T-helper 2 cell treated with Interferon-gamma antibody and Interleukin-4, amounts not matched to agents 5 μg/mL and 100 μg/mL, for 36 hours (primary cell): ENCODE results near the gene SLC8A3.

ENCODE experiments used
- DNase-seq: peaks from one replicate; pipeline ENCODE4 v3.0.0; 2021; ENCODE audit warnings: low spot score
- H3K27ac Mint-ChIP-seq: one replicate; pipeline ENCODE4 v1.8.0; 2021; ENCODE audit warnings: mild to moderate bottlenecking, mixed read lengths
- H3K27me3 Mint-ChIP-seq: one replicate; pipeline ENCODE4 v1.8.0; 2021; ENCODE audit warnings: low read depth, mixed read lengths
- H3K36me3 Mint-ChIP-seq: one replicate; pipeline ENCODE4 v1.8.0; 2021; ENCODE audit warnings: low read depth, mixed read lengths
- H3K4me1 Mint-ChIP-seq: one replicate; pipeline ENCODE4 v1.8.0; 2021; ENCODE audit warnings: low read depth, mixed read lengths
- H3K4me3 Mint-ChIP-seq: one replicate; pipeline ENCODE4 v1.8.0; 2022; ENCODE audit warnings: mild to moderate bottlenecking, moderate library complexity, mixed read lengths
- H3K9me3 Mint-ChIP-seq: one replicate; pipeline ENCODE4 v1.8.0; 2021; ENCODE audit warnings: mixed read lengths

The SLC8A3 gene

GRCh38 chr14:70152704-70153103 is 36.0 kb downstream of the SLC8A3 start:
- no peak for DNase-seq
- Mint-ChIP-seq H3K27me3 (peaks cover 4% of the 10 kb centered on the region), H3K4me3 (no peak overlapping the region), H3K9me3 (no peaks in the 10 kb centered on the region), H3K36me3 (no peaks in the 10 kb centered on the region), H3K4me1 (no peaks in the 10 kb centered on the region), H3K27ac (no peak overlapping the region)

DNA sequence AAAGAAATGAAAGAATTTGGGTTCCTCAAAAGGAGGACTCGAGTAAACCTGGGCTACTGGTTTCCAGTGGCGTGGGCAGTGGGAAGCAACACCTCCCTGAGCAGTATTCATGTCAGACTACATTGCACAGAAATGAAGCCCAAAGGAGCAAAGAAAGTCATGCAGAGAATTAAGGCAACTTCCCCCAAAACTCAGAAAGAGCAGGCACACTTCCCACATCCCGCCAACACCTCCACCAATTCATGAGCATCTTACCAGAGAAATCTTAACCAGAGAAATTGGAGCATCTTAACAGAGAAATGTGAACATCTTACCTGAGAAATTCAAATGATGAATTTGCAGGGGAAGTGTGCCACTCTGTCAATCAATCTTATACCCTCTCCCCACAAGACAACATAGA is 36.7 kb downstream of the SLC8A3 start:
- H3K36me3 Mint-ChIP-seq, result no peaks in the 10 kb centered on the region
- H3K27me3 Mint-ChIP-seq, result peaks cover 4% of the 10 kb centered on the region
- H3K27ac Mint-ChIP-seq, result no peak overlapping the region
- no peaks in the 10 kb centered on the region for H3K9me3 Mint-ChIP-seq
- no peak for DNase-seq
- no peak overlapping the region for H3K4me3 Mint-ChIP-seq
- no peaks in the 10 kb centered on the region for H3K4me1 Mint-ChIP-seq

DNA sequence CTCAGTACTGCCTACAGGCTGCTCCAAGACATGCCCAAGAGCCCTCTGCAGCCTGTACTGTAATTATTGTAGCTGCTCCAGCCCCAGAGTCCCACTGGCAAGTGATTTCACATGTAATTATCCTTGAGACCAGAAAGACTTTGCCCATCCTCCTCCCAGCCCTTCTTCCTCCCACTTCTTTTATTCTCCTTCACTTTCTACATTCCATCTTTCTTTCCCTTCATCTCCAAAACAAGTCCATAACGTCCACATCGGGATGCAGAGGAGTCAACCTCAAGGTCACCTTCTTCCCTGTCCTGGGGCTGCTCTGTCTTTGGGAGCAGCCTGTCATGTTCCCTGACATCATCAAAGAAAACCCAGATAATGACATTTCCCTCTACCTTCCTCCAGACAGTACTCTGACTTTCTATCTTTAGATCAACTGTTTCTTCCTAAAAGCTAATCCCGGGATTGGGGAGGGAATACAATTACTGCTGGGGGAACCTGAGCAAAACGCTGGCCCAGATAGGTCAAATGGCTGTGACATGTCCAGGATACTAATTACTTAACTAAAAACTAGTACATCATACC is 39.1 kb downstream of the SLC8A3 start:
- no peak for DNase-seq
- H3K27ac Mint-ChIP-seq, result no peak overlapping the region
- no peak overlapping the region for H3K4me3 Mint-ChIP-seq
- H3K36me3 Mint-ChIP-seq, result no peaks in the 10 kb centered on the region
- H3K4me1 Mint-ChIP-seq, result no peaks in the 10 kb centered on the region
- H3K9me3 Mint-ChIP-seq, result no peaks in the 10 kb centered on the region
- peaks cover 4% of the 10 kb centered on the region for H3K27me3 Mint-ChIP-seq

GRCh38 chr14:70148911-70149595 is 39.7 kb downstream of the SLC8A3 start:
- Mint-ChIP-seq H3K36me3 (no peaks in the 10 kb centered on the region), H3K4me3 (no peak overlapping the region), H3K4me1 (no peaks in the 10 kb centered on the region), H3K27ac (no peak overlapping the region), H3K27me3 (peaks cover 2% of the 10 kb centered on the region), H3K9me3 (no peaks in the 10 kb centered on the region)
- no peak for DNase-seq

DNA sequence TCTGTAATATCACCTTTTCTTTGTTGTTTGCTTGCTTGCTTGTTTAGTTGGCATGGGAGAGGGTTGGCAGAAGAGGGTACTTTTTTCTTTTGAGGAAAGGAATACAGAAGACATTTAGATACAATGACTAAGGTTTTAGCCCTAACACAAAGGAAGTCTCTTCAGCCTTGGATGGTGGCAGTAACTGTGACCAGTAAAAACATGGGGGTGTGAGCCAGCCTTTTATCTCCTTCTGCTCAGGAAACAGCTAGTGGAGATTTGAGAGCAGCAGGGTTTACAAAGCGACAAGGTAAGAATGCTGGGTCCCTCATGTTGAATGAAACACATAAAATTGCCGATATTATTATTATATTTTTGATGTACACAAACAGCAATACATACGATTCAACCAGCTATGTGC is 40.4 kb downstream of the SLC8A3 start:
- no peak overlapping the region for H3K4me3 Mint-ChIP-seq
- H3K4me1 Mint-ChIP-seq, result no peaks in the 10 kb centered on the region
- H3K27ac Mint-ChIP-seq, result no peak overlapping the region
- DNase-seq, result no peak
- peaks cover 2% of the 10 kb centered on the region for H3K27me3 Mint-ChIP-seq
- H3K36me3 Mint-ChIP-seq, result no peaks in the 10 kb centered on the region
- no peaks in the 10 kb centered on the region for H3K9me3 Mint-ChIP-seq

- H3K4me1 Mint-ChIP-seq, result no peaks in the 10 kb centered on the region
- H3K9me3 Mint-ChIP-seq, result no peaks in the 10 kb centered on the region
- peaks cover 5% of the 10 kb centered on the region for H3K27me3 Mint-ChIP-seq
- H3K27ac Mint-ChIP-seq, result no peak overlapping the region
- DNase-seq, result no peak
- H3K4me3 Mint-ChIP-seq, result no peak overlapping the region
- no peaks in the 10 kb centered on the region for H3K36me3 Mint-ChIP-seq
These were observed 44.7 kb downstream of the SLC8A3 start for GRCh38 chr14:70144046-70144445.

- peaks cover 5% of the 10 kb centered on the region for H3K27me3 Mint-ChIP-seq
- H3K9me3 Mint-ChIP-seq, result no peaks in the 10 kb centered on the region
- H3K4me1 Mint-ChIP-seq, result no peaks in the 10 kb centered on the region
- H3K36me3 Mint-ChIP-seq, result no peaks in the 10 kb centered on the region
- no peak overlapping the region for H3K4me3 Mint-ChIP-seq
- H3K27ac Mint-ChIP-seq, result no peak overlapping the region
- no peak for DNase-seq
These were observed 45.4 kb downstream of the SLC8A3 start for GRCh38 chr14:70143306-70143705.

DNA sequence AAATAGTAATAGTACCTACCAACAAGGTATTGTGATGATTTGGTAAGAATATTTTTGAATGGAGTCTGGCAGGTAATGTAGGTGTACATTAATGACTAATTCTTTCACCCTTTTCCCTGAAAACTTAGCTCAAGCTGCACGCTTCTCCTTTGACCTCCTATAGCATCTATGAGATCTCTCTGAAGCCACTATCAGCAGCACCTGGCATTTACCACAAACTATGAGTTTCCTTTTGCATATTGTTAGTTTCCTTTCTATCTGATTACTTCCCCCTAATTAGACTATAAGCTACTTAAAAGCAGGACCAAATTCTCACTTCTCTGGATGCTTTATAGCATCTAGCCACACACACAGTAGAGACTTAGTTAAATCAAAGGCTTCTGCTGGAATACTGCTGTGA is 48.1 kb downstream of the SLC8A3 start:
- Mint-ChIP-seq H3K36me3 (no peaks in the 10 kb centered on the region), H3K4me3 (no peak overlapping the region), H3K4me1 (no peaks in the 10 kb centered on the region), H3K27ac (no peak overlapping the region), H3K9me3 (no peaks in the 10 kb centered on the region), H3K27me3 (peaks cover 5% of the 10 kb centered on the region)
- no peak for DNase-seq

- H3K27me3 Mint-ChIP-seq, result peaks cover 8% of the 10 kb centered on the region
These were observed 49.4 kb downstream of the SLC8A3 start for GRCh38 chr14:70139384-70139783.

DNA sequence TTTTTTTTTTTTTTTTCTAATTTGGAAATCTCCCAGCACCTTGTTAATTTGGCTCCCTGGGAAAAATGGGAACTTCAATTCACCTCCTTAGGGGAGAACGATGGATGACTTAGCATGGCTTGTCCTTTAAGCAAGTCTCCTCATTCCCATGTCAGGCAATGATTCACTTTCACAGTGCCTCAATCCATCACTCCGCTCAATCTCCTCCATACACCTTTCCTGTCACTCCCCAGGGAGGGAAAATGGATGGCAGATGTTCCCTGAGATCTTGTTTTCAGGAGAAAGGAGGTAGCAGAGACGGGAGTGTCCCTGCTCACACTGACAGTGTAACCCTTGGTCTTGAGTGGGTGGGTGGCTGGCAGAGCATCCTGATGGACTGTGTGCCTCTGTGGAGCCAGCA is 51.0 kb downstream of the SLC8A3 start:
- Mint-ChIP-seq H3K36me3 (no peaks in the 10 kb centered on the region), H3K4me3 (no peak overlapping the region), H3K27ac (no peak overlapping the region), H3K4me1 (no peaks in the 10 kb centered on the region), H3K9me3 (no peaks in the 10 kb centered on the region), H3K27me3 (peaks cover 8% of the 10 kb centered on the region)
- DNase-seq, result no peak

More at GRCh38 chr14:70139384-70139783, 49.4 kb downstream of the SLC8A3 start:
- H3K36me3 Mint-ChIP-seq, result no peaks in the 10 kb centered on the region
- no peak for DNase-seq
- H3K27ac Mint-ChIP-seq, result no peak overlapping the region
- H3K4me3 Mint-ChIP-seq, result no peak overlapping the region
- no peaks in the 10 kb centered on the region for H3K9me3 Mint-ChIP-seq
- H3K4me1 Mint-ChIP-seq, result no peaks in the 10 kb centered on the region

DNA sequence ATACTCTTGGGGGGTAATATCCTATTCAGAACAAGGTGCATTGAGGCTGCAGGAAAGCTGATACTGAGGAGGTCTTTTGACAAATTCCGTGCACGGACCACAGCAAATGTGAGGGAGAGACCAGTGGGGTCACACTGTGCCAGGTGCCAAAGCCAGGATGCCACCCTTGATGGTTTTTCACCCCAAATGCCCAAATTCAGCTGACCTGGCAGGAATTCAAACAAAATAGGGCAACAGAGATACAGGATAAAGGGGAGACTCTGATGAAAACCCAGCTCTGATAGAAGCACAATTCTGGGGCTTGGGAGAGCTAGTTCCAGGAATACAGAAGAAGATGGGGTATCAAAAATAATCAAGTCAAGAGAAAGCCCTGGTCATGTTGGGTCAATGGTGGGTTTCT is 55.3 kb downstream of the SLC8A3 start:
- no peaks in the 10 kb centered on the region for H3K4me1 Mint-ChIP-seq

GRCh38 chr14:70130482-70130881 is 58.3 kb downstream of the SLC8A3 start:
- H3K36me3 Mint-ChIP-seq, result no peaks in the 10 kb centered on the region
- H3K4me3 Mint-ChIP-seq, result no peak overlapping the region
- H3K27ac Mint-ChIP-seq, result no peak overlapping the region
- H3K4me1 Mint-ChIP-seq, result no peaks in the 10 kb centered on the region
- H3K27me3 Mint-ChIP-seq, result peaks cover 24% of the 10 kb centered on the region
- H3K9me3 Mint-ChIP-seq, result no peaks in the 10 kb centered on the region
- DNase-seq, result no peak

More for the DNA sequence above, 55.3 kb downstream of the SLC8A3 start:
- Mint-ChIP-seq H3K36me3 (no peaks in the 10 kb centered on the region), H3K4me3 (no peak overlapping the region), H3K9me3 (no peaks in the 10 kb centered on the region), H3K27me3 (peaks cover 19% of the 10 kb centered on the region), H3K27ac (no peak overlapping the region)
- DNase-seq, result no peak

DNA sequence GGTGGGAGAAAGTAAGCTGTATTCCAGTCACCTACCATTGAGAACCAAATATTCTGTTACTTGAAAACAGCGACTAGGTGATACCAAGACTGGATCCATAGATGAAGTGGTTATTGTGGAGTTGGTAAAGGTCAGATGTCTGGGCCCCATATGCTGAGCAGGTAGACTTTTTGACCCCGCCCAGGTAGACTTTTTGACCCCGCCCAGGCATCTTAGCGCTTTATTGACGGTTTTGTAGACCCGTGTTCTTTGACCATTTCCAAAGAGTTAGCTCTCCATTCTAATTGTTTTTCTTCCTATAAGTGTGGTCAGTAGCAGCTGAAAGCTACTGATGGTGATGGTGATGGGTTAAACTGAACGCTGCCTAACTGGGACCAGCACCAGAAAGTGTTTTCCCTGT is 61.6 kb downstream of the SLC8A3 start:
- no peaks in the 10 kb centered on the region for H3K4me1 Mint-ChIP-seq
- H3K9me3 Mint-ChIP-seq, result no peaks in the 10 kb centered on the region
- no peak for DNase-seq
- H3K4me3 Mint-ChIP-seq, result no peak overlapping the region
- no peak overlapping the region for H3K27ac Mint-ChIP-seq
- H3K36me3 Mint-ChIP-seq, result no peaks in the 10 kb centered on the region
- peaks cover 14% of the 10 kb centered on the region for H3K27me3 Mint-ChIP-seq

DNA sequence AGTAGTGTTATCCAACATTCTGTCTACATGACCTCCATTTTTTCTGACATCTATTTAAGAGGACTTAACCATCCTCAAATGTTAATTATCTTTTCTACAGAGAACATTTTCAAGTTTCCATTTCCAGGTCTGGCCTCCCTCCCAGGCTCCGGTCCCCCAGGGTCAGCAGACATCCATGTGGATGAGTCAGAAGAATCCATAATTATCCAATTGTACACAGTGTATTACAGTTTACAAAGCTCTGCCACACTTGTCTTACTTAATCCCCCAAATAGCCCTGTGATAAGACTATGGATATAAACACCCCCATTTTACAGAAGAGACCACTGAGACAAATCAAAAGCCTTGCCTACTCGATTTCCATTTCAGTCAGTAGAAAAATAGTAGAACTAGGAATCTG is 65.0 kb downstream of the SLC8A3 start:
- H3K4me1 Mint-ChIP-seq, result no peaks in the 10 kb centered on the region
- H3K27me3 Mint-ChIP-seq, result peaks cover 7% of the 10 kb centered on the region
- H3K27ac Mint-ChIP-seq, result no peak overlapping the region
- H3K9me3 Mint-ChIP-seq, result no peaks in the 10 kb centered on the region
- H3K36me3 Mint-ChIP-seq, result no peaks in the 10 kb centered on the region
- H3K4me3 Mint-ChIP-seq, result no peak overlapping the region
- no peak for DNase-seq

DNA sequence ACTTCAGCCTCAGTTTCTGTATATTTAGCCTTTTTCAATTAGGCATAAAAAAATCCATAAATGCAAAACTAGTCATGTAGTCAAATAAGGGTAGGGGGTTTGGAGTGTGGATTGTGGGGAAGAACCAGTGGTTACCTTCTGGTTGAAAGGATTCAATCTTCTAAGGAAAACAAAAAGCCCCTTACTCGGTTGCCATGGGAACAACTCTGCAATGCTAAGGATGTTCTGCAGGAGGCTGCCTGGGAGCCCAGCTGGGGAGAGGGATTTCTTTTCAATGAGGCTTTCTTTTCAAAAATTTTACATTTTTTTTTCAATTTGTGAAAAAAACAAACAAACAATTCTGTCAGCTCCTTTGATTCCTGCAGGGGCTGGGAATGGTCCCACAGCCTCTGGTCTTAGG is 67.2 kb downstream of the SLC8A3 start:
- H3K4me3 Mint-ChIP-seq, result no peak overlapping the region

More for the DNA sequence above, 67.2 kb downstream of the SLC8A3 start:
- DNase-seq, result no peak
- Mint-ChIP-seq H3K4me1 (no peaks in the 10 kb centered on the region), H3K27me3 (peaks cover 5% of the 10 kb centered on the region), H3K36me3 (no peaks in the 10 kb centered on the region), H3K27ac (no peak overlapping the region), H3K9me3 (no peaks in the 10 kb centered on the region)
